ENCODE results near the gene TCAP.

TCAP gene

GRCh38 chr17:39664581-39665561 is at the start of gene TCAP:
TCAP (plus strand) TSS chr17:39665349; CDS start chr17:39665360, 11 bp downstream.
- DNase-seq: no peak

GRCh38 chr17:39615434-39615833 is 49.7 kb upstream of the TCAP start:
- DNase-seq: no peak

DNA sequence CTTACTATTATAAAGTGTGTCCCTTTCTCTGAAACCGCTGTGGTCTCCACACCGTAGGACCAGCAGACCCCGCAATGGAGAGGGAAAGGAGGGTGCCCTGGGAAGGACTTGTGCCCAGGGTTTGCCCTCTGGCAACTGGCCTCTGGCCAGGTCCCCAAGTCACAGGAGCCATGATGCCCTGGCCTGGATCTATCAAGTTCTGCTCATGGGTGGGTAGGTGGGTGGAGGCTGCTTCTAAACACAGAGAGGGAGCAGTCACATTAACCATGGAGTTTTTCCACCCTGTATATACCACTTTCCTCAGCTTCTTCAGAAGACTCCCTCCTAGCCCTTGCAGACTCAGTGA is 48.1 kb upstream of the TCAP start:
- DNase-seq: no peak

DNA sequence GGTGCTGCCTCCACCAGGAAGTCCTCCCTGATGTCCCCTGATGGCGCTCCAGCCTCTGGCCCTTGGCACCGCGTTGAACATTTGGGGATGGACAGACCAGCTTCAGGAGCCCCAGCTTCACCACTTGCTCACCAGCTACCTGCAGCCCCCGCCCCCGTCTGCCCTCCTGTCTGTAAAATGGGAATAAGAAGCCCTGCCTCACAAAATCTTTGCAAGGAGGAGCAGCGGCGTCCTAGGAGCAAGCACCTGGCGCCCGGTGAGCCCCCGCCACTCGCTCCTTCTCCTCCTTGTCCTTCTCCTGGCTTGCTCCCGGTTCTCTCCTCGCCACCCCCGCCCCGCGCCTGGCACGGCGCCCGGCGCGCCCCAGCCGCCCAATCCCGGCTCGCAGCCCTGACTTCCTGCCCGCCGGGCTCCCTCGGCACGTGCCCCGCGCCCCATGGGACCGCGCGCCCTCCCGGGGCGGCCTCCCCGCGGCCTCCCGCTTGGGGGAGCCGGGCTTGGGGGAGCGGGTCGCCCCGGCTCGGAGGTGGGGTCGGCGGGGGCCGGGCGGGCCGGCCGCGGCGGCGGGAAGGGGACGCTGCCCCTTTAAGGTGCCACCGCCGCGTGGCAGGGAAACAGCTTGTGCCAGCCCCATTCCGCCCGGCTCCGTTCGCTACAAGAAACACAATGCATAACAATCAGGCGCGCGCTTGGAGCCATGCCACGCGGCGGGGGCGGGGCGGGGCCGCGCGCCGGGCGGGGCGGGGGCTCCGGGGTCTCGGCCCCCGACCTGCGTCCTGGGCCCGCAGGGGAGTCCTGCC is 47.5 kb upstream of the TCAP start:
- DNase-seq: peak; percentile 62

GRCh38 chr17:39618246-39618913 is 46.8 kb upstream of the TCAP start:
- peak; percentile 13 for DNase-seq

GRCh38 chr17:39618956-39619785 is 46.0 kb upstream of the TCAP start:
- DNase-seq: no peak

GRCh38 chr17:39619786-39620101 is 45.4 kb upstream of the TCAP start:
- no peak for DNase-seq

DNA sequence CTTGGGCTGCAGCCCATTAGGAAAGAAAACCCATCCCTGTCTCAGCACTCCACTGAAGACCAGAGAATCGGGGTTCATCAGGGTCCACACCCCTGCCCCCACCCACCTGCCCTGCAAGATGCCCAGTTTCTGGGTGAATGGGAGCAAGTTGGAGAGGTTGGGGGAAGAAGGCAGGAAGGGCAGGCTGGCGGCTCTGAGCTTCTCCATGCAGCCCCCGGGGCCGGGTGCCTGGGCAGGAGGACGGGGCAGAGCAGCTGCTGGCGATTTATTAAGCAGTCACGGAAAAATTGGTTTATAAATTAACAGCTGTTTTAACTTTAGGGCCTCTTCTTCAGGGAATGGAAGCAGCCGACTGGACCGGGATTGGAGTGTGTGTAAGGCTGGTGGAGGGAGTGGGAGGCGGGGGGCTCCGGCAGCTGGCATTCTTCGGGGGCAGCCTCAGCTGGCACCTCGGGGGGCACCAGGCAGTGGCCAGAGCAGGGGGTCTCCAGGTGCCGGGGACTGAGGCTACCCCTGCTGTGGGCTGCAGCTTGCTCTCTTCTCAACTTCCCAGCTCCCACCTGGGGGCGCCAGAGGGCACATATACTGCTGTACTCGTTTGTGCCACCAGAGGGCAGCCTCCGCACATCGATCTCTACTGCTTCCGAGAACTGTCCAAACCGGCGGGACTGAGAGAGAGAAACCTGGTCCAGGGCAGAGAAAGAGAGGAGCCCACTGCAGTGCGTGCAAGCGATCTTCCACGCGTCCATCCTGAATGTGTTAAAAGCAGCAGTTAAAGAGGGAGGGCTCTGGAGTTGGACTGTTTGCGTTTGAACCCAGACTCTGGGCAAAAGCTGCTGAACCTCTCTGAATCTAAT is 43.4 kb upstream of the TCAP start:
- peak; percentile 85 for DNase-seq

GRCh38 chr17:39622380-39623006 is 42.7 kb upstream of the TCAP start:
- no peak for DNase-seq

- DNase-seq: peak; percentile 80
Measured at GRCh38 chr17:39623356-39623950, 41.7 kb upstream of the TCAP start.

DNA sequence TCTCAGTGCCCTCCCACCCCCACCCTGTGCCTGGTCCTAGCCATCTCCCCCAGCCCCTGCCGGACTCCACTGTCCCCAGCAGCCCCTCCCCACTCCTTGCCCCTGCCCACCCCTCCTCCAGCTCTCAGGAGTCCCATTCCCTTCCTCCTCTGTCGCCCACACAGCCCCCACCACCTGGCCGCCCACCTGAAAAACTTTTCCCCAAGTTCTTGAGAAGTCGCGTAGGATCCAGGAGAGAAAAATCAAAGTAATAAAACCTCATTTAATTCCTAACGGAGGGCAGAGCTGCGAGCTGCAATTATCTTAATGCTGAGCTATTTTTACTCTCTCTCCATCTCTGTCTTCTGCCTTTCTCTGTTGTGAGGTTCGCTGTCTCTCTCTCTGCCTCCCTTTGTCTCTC is 40.8 kb upstream of the TCAP start:
- DNase-seq: no peak

- no peak for DNase-seq
Measured at GRCh38 chr17:39625198-39625785, 39.9 kb upstream of the TCAP start.

- no peak for DNase-seq
Measured at GRCh38 chr17:39626171-39627046, 38.7 kb upstream of the TCAP start, which contains the start of gene PPP1R1B. PPP1R1B (plus strand) TSS chr17:39626952; CDS start chr17:39627393, 441 bp downstream.

- DNase-seq: no peak
Measured at GRCh38 chr17:39627047-39627711, 38.0 kb upstream of the TCAP start.

GRCh38 chr17:39627712-39628516 is 37.2 kb upstream of the TCAP start:
- DNase-seq: no peak

DNA sequence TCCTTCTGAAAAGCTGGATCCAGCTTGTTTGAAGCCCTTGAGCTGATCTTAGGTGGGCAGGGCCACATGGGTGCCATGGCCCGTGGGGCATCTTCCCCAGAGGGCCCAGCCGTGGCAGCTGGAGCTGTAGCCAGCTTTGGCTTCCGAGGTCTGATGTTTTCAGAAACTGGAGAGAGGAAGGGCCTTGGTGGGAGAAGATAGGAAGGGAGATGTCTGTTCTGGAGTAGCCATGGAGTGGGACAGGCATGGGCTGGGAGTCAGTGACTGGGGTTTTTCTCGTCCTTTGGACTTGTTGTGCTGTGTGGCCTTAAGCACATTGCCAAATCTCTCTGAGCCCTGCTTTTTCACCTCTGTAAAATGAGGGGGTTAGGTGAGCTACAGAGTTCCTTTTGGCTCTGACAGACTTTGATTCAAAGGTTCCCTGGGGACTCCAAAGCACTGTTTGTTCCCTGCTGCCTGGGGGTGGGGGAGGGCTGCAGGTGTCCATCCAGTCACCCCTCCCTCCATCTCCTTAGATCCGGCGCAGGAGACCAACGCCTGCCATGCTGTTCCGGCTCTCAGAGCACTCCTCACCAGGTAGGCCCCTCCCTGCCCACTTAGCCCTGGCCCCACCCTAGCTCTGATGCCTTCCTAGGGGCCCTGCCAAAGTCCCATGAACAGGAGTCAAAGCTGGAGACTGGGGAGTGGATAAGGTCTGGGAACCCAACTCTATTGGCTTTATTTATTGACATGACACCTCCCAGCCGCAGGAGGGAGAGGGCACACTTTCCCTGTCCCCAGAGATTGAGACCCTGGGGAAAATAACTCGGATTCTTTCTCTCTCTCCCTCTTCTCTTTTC is 36.3 kb upstream of the TCAP start:
- DNase-seq: no peak

- no peak for DNase-seq
Measured at GRCh38 chr17:39629494-39629880, 35.7 kb upstream of the TCAP start.

All from hematopoietic multipotent progenitor cell treated with erythropoietin and hydrocortisone succinate and interleukin-3 and kit ligand, for 8 days (in vitro differentiated cells).